Thoracic aorta (tissue), 2 donors: ENCODE data around the gene ALG11. TPM values are rescaled to one million over a fixed set of nuclear protein-coding genes. Genes with fewer than 3 reads are reported as not detected.

Source experiments
- ATAC-seq: fragments of 150-250 bp; one replicate; pipeline ENCODE4 v1.8.0; 2017; ENCODE audit warnings: low read depth; ENCODE audit not compliant: insufficient number of reproducible peaks, low FRiP score
- DNase-seq: peaks from one replicate; pipeline ENCODE4 v3.0.0-alpha.2; 2020; ENCODE audit warnings: low spot score
- H3K27ac ChIP-seq, 2 donors: fragments of 200-600 bp; sonication (generic); 1 replicate in 1 of 2; 2 replicates in 1 of 2; pipeline ENCODE4 v1.5.1; 2016; ENCODE audit warnings: mild to moderate bottlenecking in 2 of 2, moderate library complexity in 2 of 2
- H3K27me3 ChIP-seq: fragments of 200-600 bp; sonication (generic); replicated peaks from 2 replicates; pipeline ENCODE4 v1.6.0; 2016; ENCODE audit warnings: mild to moderate bottlenecking; ENCODE audit not compliant: insufficient read depth
- H3K36me3 ChIP-seq: fragments of 200-600 bp; sonication (generic); one replicate; pipeline ENCODE4 v1.5.1; 2016
- H3K4me1 ChIP-seq, 2 donors: fragments of 200-600 bp; sonication (generic); 1 replicate in 1 of 2; 2 replicates in 1 of 2; pipeline versions ENCODE4 v1.5.1 to v1.6.0; 2016; ENCODE audit warnings: low read depth in 2 of 2, mild to moderate bottlenecking in 1 of 2; ENCODE audit not compliant: control insufficient read depth in 1 of 2
- H3K4me3 ChIP-seq: fragments of 200-600 bp; sonication (generic); 2 replicates; pipeline ENCODE4 v1.5.1; 2016; ENCODE audit warnings: mild to moderate bottlenecking
- H3K9me3 ChIP-seq: fragments of 200-600 bp; sonication (generic); 2 replicates; pipeline ENCODE4 v1.5.1; 2016
- total RNA-seq, 2 donors: library from RNA; depleted of rRNA; stranded (reverse); fragments of >200 nt; gene quantifications; one replicate each; pipeline versions ENCODE4 v1.1.0 to v1.2.3, GENCODE V29; 2016
- TF ChIP-seq, protein P1 (sequence below): fragments of 200-600 bp; sonication (generic); IDR thresholded peaks from one replicate; pipeline ENCODE4 v1.5.1; 2019; ENCODE audit warnings: antibody characterized with exemption

Gene ALG11
- total RNA-seq, 2 donors from 2014 or later = 20.7 to 30.3 TPM

DNA sequence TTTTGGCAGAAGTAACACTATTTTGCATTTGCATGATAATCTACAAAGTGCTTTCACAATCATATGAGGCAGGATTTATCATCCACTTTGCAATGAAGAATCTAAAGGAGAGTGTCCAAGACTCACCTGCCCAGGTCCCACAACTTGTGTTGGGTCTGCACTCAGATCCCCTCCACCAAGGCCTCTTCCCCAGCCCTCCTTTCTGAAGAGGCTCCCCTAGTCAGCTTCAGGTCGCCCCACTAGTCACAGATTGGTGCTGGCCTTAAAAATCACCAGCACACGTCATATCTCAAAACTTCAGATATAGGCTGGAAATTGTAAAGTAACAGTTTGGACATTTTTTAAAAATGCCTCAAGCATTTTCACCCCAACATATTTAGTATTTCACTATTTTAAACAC, 18.5 kb upstream of the ALG11 start:
- DNase-seq (no peak), ATAC-seq (no peak)
- Histone ChIP-seq H3K27me3 (no peaks in the 10 kb centered on the region), H3K9me3 (no peaks in the 10 kb centered on the region), H3K27ac (no peak overlapping the region), H3K4me1 (peaks cover 4 to 16% of the 10 kb centered on the region in 2 donors), H3K4me3 (no peak overlapping the region), H3K36me3 (no peaks in the 10 kb centered on the region)
- TF ChIP-seq, protein P1, sequence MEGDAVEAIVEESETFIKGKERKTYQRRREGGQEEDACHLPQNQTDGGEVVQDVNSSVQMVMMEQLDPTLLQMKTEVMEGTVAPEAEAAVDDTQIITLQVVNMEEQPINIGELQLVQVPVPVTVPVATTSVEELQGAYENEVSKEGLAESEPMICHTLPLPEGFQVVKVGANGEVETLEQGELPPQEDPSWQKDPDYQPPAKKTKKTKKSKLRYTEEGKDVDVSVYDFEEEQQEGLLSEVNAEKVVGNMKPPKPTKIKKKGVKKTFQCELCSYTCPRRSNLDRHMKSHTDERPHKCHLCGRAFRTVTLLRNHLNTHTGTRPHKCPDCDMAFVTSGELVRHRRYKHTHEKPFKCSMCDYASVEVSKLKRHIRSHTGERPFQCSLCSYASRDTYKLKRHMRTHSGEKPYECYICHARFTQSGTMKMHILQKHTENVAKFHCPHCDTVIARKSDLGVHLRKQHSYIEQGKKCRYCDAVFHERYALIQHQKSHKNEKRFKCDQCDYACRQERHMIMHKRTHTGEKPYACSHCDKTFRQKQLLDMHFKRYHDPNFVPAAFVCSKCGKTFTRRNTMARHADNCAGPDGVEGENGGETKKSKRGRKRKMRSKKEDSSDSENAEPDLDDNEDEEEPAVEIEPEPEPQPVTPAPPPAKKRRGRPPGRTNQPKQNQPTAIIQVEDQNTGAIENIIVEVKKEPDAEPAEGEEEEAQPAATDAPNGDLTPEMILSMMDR = no peak

DNA sequence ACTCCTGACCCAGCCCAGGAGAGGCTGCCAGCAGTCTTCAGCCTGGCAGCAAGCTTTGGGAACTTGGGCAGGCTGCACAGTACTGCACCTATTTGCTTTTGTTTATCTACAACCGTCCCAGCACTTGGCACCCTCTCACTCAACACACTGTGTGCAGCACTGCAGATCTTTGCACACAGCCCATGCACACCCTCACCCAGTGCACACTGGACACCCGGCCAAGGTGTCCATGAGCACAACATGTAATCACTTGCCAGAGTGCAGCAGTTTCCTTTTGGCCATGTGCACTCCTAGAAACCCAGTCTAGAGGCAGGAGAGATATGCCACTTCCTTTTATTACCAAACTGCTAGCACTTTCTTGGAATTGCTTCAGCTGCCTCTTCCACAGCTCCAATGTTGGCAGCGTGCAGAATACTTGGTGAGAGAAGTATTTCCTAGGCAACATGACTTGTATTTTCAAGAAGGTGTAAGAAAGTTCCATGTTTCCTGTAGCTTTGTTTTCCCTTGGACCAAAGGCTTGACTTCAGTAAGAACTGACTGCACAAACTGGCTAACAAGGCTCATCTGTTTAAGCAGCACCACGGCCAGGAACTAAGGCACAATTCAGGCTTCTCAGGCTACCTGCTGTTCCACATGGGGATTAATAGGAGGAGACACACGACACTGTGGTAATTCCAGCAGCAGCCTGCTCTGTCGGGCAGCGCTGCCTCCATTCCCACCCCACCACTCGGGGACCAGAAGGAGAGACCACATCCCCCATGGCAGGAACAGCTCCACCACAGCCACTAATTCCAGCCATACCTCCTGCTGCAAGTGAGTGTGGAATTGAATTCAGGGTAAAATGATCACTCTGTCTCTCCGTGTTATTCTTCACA, 16.3 kb upstream of the ALG11 start:
- Histone ChIP-seq H3K4me1 (peaks cover 7 to 30% of the 10 kb centered on the region in 2 donors), H3K9me3 (no peaks in the 10 kb centered on the region), H3K27me3 (no peaks in the 10 kb centered on the region), H3K27ac (peak overlapping the region; percentile 4 to 20), H3K36me3 (no peaks in the 10 kb centered on the region), H3K4me3 (peak overlapping the region; percentile 0)
- ATAC-seq (peak; percentile 15), DNase-seq (no peak)
- TF ChIP-seq, protein P1 = no peak

- Histone ChIP-seq H3K27me3 (no peaks in the 10 kb centered on the region), H3K27ac (no peak overlapping the region), H3K36me3 (no peaks in the 10 kb centered on the region), H3K4me3 (no peak overlapping the region), H3K4me1 (peaks cover 7 to 30% of the 10 kb centered on the region in 2 donors), H3K9me3 (no peaks in the 10 kb centered on the region)
- TF ChIP-seq, protein P1 = no peak
- no peak for DNase-seq
- ATAC-seq = no peak
Observed at GRCh38 chr13:51996641-51997040, 15.6 kb upstream of the ALG11 start.

- Histone ChIP-seq H3K27me3 (no peaks in the 10 kb centered on the region), H3K27ac (no peak overlapping the region), H3K4me1 (peaks cover 7 to 30% of the 10 kb centered on the region in 2 donors), H3K4me3 (no peak overlapping the region), H3K36me3 (no peaks in the 10 kb centered on the region), H3K9me3 (no peaks in the 10 kb centered on the region)
- DNase-seq = no peak
- TF ChIP-seq, protein P1 = no peak
- no peak for ATAC-seq
Observed at GRCh38 chr13:51997186-51997585, 15.0 kb upstream of the ALG11 start.

DNA sequence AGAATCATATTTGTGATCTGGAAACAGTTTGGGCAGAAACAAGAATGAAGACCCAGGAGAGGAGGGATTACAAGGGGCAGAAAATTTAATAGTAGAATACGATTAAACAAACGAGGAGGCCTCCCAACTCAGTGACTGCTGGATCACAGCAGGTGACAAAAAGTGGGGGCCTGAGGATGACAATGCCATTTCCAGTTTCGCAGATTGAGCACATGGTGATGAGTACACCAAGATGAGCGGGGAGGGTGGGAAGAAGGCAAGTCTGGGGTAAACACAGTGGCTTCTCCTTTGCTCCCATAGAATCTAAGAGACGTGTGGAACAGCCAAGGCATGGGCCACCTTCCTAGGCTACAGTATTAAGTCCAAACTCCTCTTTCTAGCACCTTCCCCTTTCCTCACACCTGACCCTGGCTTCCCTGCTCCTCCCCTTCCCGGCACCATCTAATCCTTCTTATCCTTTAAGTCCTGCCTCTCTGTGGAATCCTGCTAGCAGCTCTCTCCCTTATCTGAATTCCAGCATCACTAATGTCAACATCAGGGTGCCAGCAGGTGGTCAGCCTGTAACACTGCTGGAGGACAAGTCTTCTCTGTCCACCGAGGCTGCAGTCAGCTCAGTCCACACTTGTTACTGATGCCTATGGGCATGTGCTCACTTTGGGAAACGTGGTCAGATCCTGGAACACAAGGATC, 14.4 kb upstream of the ALG11 start:
- H3K4me3 ChIP-seq = no peak overlapping the region
- no peaks in the 10 kb centered on the region for H3K9me3 ChIP-seq
- TF ChIP-seq, protein P1 = no peak
- H3K27ac ChIP-seq = no peak overlapping the region
- ATAC-seq = no peak
- DNase-seq = no peak
- peaks cover 7 to 30% of the 10 kb centered on the region in 2 donors for H3K4me1 ChIP-seq
- no peaks in the 10 kb centered on the region for H3K36me3 ChIP-seq
- no peaks in the 10 kb centered on the region for H3K27me3 ChIP-seq
